ENCODE data around the gene PIGN.

Gene PIGN

GRCh38 chr18:61998335-61998734 lies 188.5 kb downstream of the PIGN start:
- no peak for DNase-seq

GRCh38 chr18:61995618-61996017 lies 191.2 kb downstream of the PIGN start:
- DNase-seq: no peak

DNA sequence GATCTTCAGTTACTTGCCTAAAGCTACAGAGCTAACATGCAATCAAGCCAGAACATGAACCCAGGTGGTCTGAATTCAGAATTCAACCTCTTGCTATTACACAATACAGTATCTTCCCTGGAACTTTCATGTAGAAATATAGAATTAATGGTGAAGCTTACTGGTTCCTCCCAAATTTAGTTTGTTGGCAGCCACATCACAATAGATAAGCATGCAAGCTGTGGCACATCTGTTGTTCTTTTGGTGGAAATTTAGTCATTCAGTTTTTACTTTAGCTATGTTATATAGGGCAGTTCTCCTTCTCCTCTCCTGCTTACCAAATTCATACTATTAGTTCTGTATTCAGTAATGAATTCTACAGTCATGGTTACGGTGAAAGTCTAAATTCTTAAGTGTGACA lies 193.0 kb downstream of the PIGN start:
- no peak for DNase-seq

DNA sequence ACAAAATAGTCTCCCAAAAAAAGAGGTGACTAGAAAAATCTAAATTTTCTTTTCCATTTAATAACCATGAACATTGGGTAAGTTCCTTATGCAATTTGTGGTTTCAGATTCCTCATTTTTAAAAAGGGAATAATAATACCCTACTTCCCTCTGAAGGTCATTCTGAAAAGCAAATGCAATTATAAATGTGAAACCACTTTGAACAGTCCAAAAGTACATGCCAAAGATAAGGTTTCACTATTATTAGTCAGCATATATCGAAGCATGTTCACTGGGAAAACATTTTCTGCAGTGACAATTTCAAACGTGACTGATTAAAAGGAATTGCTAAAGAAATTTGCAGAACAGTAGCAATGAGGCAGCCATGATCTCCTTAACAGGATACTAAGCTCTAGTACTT lies 193.9 kb downstream of the PIGN start:
- no peak for DNase-seq

DNA sequence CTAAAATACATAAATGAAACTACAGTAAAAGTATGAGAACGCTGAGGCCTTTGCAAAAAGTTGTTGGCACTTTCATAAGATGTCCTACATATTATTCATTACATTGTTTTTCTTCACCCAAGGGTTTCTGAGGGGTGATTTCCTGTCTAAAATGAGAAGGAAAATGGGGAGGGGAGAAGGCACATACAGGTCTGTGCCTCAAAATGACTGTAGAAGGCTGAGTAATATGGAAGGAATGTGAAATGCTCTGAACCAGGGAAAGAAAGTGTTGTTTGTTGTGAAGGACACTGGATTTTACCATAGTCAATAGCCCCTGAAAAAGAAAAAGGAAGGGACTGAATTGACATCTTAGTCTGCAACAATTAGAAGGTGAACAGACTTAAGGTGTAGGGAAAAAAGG lies 194.6 kb downstream of the PIGN start:
- no peak for DNase-seq

DNA sequence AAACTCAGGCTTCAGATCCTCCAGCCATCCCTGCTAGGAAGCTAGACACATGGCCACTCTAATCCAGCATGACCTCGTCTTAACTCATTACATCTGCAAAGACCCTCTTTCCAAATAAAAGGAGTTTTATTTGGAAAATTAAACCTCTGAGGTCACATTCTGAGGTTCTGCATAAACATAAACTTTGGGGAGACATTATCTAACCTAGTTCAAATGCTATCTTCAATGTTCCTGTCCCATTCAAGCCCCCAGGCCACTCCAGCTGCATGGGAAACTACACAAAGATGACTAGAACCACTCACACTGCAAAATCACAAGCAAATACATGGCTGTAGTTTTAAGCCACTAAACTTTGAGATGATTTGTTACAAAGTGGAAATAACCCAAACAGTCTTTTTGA lies 195.0 kb downstream of the PIGN start:
- no peak for DNase-seq

DNA sequence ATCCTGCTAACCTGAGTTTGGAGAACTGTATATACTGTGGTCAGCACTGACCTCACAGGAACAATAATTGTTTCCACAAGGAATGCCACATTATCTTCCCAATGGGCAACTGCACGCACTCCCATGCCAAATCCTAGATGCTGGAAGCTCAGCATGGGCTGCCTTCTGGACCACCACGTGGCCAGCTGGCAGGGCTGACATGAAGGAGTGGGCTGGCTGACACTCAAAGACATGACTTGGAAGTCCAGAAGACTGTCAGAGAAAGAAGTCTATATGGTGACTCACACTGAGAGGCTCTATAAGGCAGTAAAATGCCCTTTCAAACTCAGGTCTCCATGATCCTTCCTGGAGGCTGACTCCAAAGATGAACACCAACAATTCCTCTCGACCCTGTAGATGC lies 195.7 kb downstream of the PIGN start:
- no peak for DNase-seq

Data from activated naive CD4-positive, alpha-beta T cell treated with anti-CD3 and anti-CD28 coated beads, Interleukin-2, amount 50 U/mL, for 16 hours (primary cell).